SK-N-SH treated with all-trans-retinoic acid at 6 μM for 48 hours (cell line): ENCODE results near the gene IL16.
"Not testable (repeated sequence)": the region's sequence is repeated elsewhere in the genome, so short reads cannot be mapped to it uniquely, and the experiment has no call there.

Experiments used
- ATAC-seq: fragments of 200-7000 bp; cut with Tn5 transposase; 3 replicates; pipeline ENCODE4 v1.9.1; 2020; ENCODE audit warnings: mild to moderate bottlenecking, moderate library complexity
- ARNTL ChIP-seq: fragments of 450-650 bp; formaldehyde crosslinking; IDR thresholded peaks from 2 replicates; pipeline ENCODE4 v1.5.0; 2020; ENCODE audit warnings: low read depth, mild to moderate bottlenecking, moderate library complexity, borderline replicate concordance
- BACH2 ChIP-seq: fragments of 250-450 bp; sonication (Bioruptor Pico); IDR thresholded peaks from 2 replicates; pipeline ENCODE4 v1.9.0; 2021; ENCODE audit warnings: mild to moderate bottlenecking, borderline replicate concordance
- CREB5 ChIP-seq: fragments of 250-450 bp; sonication (Bioruptor Pico); IDR thresholded peaks from 2 replicates; pipeline ENCODE4 v1.5.1; 2020; ENCODE audit warnings: low read depth, mild to moderate bottlenecking, moderate library complexity
- CSDC2 ChIP-seq: fragments of 250-450 bp; sonication (Bioruptor Pico); IDR thresholded peaks from 2 replicates; pipeline ENCODE4 v1.5.0; 2020; ENCODE audit warnings: mild to moderate bottlenecking, moderate library complexity
- ESRRG ChIP-seq: fragments of 250-450 bp; sonication (Bioruptor Pico); IDR thresholded peaks from 2 replicates; pipeline ENCODE4 v1.6.1; 2021; ENCODE audit warnings: mild to moderate bottlenecking
- GLIS3 ChIP-seq: fragments of 250-450 bp; sonication (Bioruptor Pico); IDR thresholded peaks from 2 replicates; pipeline ENCODE4 v1.5.0; 2020; ENCODE audit warnings: mild to moderate bottlenecking, moderate library complexity
- OSR1 ChIP-seq: fragments of 250-450 bp; sonication (Bioruptor Pico); IDR thresholded peaks from 2 replicates; pipeline ENCODE4 v1.8.0; 2022; ENCODE audit warnings: moderate library complexity, mild to moderate bottlenecking, inconsistent platforms
- PATZ1 ChIP-seq: fragments of 250-450 bp; sonication (Bioruptor Pico); IDR thresholded peaks from 2 replicates; pipeline ENCODE4 v1.8.0; 2020; ENCODE audit warnings: mild to moderate bottlenecking, moderate library complexity, borderline replicate concordance
- PPARA ChIP-seq: fragments of 250-450 bp; sonication (Bioruptor Pico); IDR thresholded peaks from 2 replicates; pipeline ENCODE4 v1.5.0; 2020; ENCODE audit warnings: mild to moderate bottlenecking, borderline replicate concordance
- RARB ChIP-seq: fragments of 250-450 bp; sonication (Bioruptor Pico); IDR thresholded peaks from 2 replicates; pipeline ENCODE4 v1.8.0; 2021; ENCODE audit warnings: mild to moderate bottlenecking, moderate library complexity
- SNAI2 ChIP-seq: fragments of 250-450 bp; sonication (Bioruptor Pico); IDR thresholded peaks from 2 replicates; pipeline ENCODE4 v1.5.0; 2020; ENCODE audit warnings: mild to moderate bottlenecking, moderate library complexity
- TCF4 ChIP-seq: fragments of 250-450 bp; sonication (Bioruptor Pico); IDR thresholded peaks from 2 replicates; pipeline ENCODE4 v1.8.0; 2021; ENCODE audit warnings: mild to moderate bottlenecking, moderate library complexity, borderline replicate concordance
- TOX ChIP-seq: fragments of 250-450 bp; sonication (Bioruptor Pico); IDR thresholded peaks from 2 replicates; pipeline ENCODE4 v1.8.0; 2021; ENCODE audit warnings: mild to moderate bottlenecking, moderate library complexity, borderline replicate concordance
- ZFP30 ChIP-seq: fragments of 450-650 bp; formaldehyde crosslinking; IDR thresholded peaks from 2 replicates; pipeline ENCODE4 v1.5.0; 2022; ENCODE audit warnings: mild to moderate bottlenecking, moderate library complexity
- ZNF565 ChIP-seq: fragments of 450-650 bp; formaldehyde crosslinking; conservative IDR thresholded peaks from 2 replicates; pipeline ENCODE4 v1.5.0; 2020; ENCODE audit warnings: low read depth, mild to moderate bottlenecking, moderate library complexity
- ZNF70 ChIP-seq: fragments of 450-650 bp; formaldehyde crosslinking; IDR thresholded peaks from 2 replicates; pipeline ENCODE4 v1.5.0; 2020; ENCODE audit warnings: mild to moderate bottlenecking, moderate library complexity
- ZNF8 ChIP-seq: fragments of 450-650 bp; formaldehyde crosslinking; IDR thresholded peaks from 2 replicates; pipeline ENCODE4 v1.5.0; 2020; ENCODE audit warnings: mild to moderate bottlenecking, moderate library complexity
- TF ChIP-seq, protein P1 (sequence below): fragments of 250-450 bp; sonication (Bioruptor Pico); IDR thresholded peaks from 2 replicates; pipeline ENCODE4 v1.5.1; 2021; ENCODE audit warnings: mild to moderate bottlenecking, moderate library complexity
- TF ChIP-seq, protein P2 (sequence below): fragments of 250-450 bp; sonication (Bioruptor Pico); IDR thresholded peaks from 2 replicates; pipeline ENCODE4 v1.8.0; 2021; ENCODE audit warnings: low read depth, mild to moderate bottlenecking, moderate library complexity, borderline replicate concordance
- TF ChIP-seq, protein P3 (sequence below): fragments of 250-450 bp; sonication (Bioruptor Pico); IDR thresholded peaks from 2 replicates; pipeline ENCODE4 v1.5.0; 2020; ENCODE audit warnings: mild to moderate bottlenecking, moderate library complexity

The IL16 gene

GRCh38 chr15:81330366-81331090 is 133.8 kb downstream of the IL16 start (continued):
- TF ChIP-seq, protein P1, sequence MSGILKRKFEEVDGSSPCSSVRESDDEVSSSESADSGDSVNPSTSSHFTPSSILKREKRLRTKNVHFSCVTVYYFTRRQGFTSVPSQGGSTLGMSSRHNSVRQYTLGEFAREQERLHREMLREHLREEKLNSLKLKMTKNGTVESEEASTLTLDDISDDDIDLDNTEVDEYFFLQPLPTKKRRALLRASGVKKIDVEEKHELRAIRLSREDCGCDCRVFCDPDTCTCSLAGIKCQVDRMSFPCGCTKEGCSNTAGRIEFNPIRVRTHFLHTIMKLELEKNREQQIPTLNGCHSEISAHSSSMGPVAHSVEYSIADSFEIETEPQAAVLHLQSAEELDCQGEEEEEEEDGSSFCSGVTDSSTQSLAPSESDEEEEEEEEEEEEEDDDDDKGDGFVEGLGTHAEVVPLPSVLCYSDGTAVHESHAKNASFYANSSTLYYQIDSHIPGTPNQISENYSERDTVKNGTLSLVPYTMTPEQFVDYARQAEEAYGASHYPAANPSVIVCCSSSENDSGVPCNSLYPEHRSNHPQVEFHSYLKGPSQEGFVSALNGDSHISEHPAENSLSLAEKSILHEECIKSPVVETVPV (CRISPR knock-in tag) = no peak
- TF ChIP-seq ZNF565 (no peak), ESRRG (CRISPR knock-in tag) (no peak), ARNTL (CRISPR knock-in tag) (no peak), CREB5 (no peak)

DNA sequence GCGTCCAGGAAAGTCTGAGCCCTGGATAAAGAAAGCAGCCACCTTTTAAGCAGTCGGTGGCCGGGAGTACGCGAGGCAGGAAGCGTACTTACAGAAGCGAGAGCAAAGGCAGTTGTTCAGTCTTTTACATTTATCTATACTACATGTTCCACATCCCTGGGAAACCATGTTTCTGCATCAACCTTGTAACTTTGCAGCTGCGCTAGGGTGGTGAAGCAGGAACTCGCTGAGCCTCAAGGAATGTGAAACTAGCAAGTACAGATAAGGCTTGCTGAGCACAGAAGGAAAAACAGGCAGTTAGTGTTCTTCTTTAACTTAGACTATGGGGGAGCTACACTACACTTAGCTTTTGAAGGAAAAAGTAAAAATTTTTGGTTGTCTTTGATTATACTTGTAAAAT is 134.5 kb downstream of the IL16 start:
- not testable (repeated sequence) for ATAC-seq

GRCh38 chr15:81331600-81331999 is 134.9 kb downstream of the IL16 start:
- no peak for TF ChIP-seq CREB5
- TF ChIP-seq ZFP30 (CRISPR knock-in tag) = no peak
- no peak for TF ChIP-seq PPARA
- TF ChIP-seq TCF4 (CRISPR knock-in tag) = no peak
- TF ChIP-seq, protein P2, sequence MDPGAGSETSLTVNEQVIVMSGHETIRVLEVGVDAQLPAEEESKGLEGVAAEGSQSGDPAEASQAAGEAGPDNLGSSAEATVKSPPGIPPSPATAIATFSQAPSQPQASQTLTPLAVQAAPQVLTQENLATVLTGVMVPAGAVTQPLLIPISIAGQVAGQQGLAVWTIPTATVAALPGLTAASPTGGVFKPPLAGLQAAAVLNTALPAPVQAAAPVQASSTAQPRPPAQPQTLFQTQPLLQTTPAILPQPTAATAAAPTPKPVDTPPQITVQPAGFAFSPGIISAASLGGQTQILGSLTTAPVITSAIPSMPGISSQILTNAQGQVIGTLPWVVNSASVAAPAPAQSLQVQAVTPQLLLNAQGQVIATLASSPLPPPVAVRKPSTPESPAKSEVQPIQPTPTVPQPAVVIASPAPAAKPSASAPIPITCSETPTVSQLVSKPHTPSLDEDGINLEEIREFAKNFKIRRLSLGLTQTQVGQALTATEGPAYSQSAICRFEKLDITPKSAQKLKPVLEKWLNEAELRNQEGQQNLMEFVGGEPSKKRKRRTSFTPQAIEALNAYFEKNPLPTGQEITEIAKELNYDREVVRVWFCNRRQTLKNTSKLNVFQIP (CRISPR knock-in tag) = no peak
- TF ChIP-seq, protein P3, sequence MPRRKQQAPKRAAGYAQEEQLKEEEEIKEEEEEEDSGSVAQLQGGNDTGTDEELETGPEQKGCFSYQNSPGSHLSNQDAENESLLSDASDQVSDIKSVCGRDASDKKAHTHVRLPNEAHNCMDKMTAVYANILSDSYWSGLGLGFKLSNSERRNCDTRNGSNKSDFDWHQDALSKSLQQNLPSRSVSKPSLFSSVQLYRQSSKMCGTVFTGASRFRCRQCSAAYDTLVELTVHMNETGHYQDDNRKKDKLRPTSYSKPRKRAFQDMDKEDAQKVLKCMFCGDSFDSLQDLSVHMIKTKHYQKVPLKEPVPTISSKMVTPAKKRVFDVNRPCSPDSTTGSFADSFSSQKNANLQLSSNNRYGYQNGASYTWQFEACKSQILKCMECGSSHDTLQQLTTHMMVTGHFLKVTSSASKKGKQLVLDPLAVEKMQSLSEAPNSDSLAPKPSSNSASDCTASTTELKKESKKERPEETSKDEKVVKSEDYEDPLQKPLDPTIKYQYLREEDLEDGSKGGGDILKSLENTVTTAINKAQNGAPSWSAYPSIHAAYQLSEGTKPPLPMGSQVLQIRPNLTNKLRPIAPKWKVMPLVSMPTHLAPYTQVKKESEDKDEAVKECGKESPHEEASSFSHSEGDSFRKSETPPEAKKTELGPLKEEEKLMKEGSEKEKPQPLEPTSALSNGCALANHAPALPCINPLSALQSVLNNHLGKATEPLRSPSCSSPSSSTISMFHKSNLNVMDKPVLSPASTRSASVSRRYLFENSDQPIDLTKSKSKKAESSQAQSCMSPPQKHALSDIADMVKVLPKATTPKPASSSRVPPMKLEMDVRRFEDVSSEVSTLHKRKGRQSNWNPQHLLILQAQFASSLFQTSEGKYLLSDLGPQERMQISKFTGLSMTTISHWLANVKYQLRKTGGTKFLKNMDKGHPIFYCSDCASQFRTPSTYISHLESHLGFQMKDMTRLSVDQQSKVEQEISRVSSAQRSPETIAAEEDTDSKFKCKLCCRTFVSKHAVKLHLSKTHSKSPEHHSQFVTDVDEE (CRISPR knock-in tag) = no peak
- TF ChIP-seq SNAI2 = no peak
- TF ChIP-seq RARB (CRISPR knock-in tag) = no peak
- no peak for TF ChIP-seq ZNF8 (CRISPR knock-in tag)
- no peak for TF ChIP-seq ARNTL (CRISPR knock-in tag)
- TF ChIP-seq PATZ1 = no peak
- no peak for TF ChIP-seq ESRRG (CRISPR knock-in tag)
- TF ChIP-seq OSR1 (CRISPR knock-in tag) = no peak
- TF ChIP-seq CSDC2 (CRISPR knock-in tag) = no peak
- ATAC-seq = no peak

GRCh38 chr15:81332326-81332725 is 135.6 kb downstream of the IL16 start:
- ATAC-seq = no peak
- TF ChIP-seq, protein P1 (CRISPR knock-in tag) = no peak
- TF ChIP-seq ZNF70 (CRISPR knock-in tag) (no peak), TCF4 (CRISPR knock-in tag) (no peak), OSR1 (CRISPR knock-in tag) (no peak), BACH2 (CRISPR knock-in tag) (no peak), ARNTL (CRISPR knock-in tag) (no peak), ZNF8 (CRISPR knock-in tag) (no peak), RARB (CRISPR knock-in tag) (no peak), ZNF565 (no peak), ESRRG (CRISPR knock-in tag) (no peak), PATZ1 (no peak), GLIS3 (no peak), PPARA (no peak), TOX (CRISPR knock-in tag) (no peak), CSDC2 (CRISPR knock-in tag) (no peak)
